Frontal cortex (tissue), 4 donors: ENCODE results near the gene EEF1AKMT3. TPM values are rescaled to one million over a fixed set of nuclear protein-coding genes. Genes with fewer than 3 reads are reported as not detected.
"Not testable (repeated sequence)": the region's sequence is repeated elsewhere in the genome, so short reads cannot be mapped to it uniquely, and the experiment has no call there.

ENCODE experiments used
- DNase-seq, 2 donors: peaks; one replicate each; pipeline ENCODE4 v3.0.0; 2012; ENCODE audit warnings: low spot score in 2 of 2
- FAIRE-seq: peaks from 2 replicates; lab custom pipeline; 2012; peaks lifted over from hg19 to GRCh38; lab: Jason Lieb, UNC
- total RNA-seq: library from RNA; depleted of rRNA; stranded (reverse); fragments of >200 nt; gene quantifications from one replicate; pipeline ENCODE4 v1.2.3, GENCODE V29; 2014
- donor health status: control.
- donor health status: control.
- donor health status: control.

Gene EEF1AKMT3
- total RNA-seq, 1 donor from 2014 or later = 1.2 TPM

DNA sequence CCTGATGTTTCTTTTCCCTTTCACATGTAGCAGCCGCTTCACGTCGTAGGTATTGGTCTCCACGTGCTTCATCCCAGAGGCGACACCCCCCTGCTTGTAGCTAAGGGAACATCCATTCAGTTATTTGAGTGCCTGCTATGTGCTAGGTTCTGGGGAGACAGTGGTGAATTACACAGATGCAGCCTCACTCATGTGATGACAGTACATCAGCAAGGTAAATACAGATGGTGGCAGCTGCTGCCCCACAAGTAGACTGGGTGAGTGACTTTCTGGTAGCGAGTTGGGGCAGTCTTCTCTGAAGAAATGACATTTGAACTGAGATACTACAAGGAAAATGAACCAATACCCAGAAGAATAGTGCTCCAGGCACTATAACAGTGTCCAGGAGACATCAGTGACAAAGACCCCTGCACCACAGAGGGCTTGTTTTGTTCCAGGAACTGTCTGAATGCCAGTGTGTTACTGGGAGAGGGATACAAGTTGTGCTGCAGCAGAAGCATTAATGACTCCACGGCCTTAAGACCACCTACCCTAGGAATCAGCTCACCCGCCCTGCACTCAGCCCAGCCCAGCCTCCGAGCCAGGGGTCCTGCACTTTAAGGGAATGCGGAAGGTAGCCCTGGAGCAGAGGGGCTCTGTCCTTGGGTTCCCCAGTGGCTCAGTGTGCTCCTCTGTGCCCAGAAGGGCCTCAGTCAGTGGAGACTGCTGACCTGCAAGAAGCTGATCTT is 38.8 kb downstream of the EEF1AKMT3 start:
- FAIRE-seq (no peak), DNase-seq (no peak)

DNA sequence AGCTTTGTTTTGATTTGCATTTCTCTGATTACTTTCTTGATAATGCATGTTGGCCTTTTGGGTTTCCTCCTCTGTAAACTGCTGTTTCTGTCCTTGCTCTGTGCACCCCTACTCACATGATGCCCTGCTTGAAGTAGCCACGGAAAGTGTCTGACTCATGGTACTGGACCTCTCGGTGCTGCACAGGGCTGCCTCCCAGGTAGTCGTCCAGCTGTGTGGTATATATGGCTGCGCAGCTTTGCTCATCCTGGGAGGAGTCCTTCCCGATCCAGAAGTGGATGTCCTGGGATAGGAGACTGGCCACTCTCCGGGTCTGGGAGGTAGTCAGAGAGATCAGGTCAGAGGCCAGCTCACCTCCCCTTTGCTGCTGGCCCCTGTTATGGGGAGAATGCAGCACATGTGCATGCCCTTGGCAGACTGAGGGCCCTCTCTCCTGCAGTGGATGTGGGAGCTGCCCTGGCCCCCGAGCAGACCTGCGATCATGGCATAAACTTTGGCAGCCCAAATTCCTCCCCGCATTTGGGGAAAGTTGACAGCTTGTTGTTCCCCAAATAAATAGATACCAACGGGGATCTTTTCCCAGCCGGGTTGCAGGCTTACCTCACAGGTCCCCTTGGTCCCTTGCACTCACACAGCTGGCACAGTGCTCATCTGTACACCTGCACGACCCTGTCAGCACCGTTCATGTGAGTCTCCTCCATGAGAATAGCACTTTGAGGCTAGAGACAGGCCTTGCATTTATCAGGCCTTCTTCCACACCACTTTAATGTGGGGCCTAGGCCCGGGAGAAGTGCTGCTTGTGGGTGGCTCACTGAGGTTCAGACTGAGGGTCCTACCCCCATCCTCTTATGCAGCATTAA is 40.9 kb downstream of the EEF1AKMT3 start:
- no peak for DNase-seq
- FAIRE-seq = no peak

GRCh38 chr12:57813971-57814772 is 41.8 kb downstream of the EEF1AKMT3 start:
- FAIRE-seq = no peak
- DNase-seq = no peak

DNA sequence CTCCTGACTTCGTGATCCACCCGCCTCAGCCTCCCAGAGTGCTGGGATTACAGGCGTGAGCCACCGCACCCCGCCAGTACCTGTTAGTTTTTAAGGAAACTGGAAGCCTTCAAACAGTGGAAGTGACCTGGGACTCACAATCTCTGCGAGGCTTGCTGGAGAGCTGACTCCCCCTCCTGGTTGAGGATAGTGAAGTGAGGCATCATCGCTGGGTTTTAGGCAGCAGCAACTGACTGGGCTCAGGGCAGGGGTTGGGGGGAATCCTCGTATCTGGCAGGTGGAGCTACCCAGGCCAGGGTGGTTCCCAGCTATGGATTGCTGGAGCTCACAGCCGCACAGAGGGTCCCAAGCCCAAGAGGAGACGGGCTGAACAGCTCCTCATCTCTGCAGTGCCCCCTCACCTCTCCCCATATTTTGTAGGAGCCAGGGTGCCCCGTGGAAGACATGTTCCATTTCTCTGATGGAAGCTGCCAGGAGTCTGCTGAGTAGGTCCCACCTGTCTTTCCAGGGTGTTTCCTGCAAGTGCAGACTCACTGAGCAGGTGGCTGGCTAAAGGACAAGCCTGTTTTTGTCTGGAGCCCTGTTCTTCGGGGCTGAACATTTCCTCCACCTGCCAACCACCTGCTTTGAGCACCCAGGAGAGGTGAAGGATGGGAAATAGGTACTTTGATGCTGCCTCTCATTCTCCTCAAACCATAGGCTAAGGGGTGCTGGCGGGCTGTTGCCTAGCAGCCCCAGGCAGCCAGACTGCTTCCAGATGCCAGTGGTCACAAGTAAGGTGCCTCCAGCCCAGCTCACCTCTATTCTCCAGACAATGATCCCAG is 43.0 kb downstream of the EEF1AKMT3 start:
- FAIRE-seq = no peak
- DNase-seq = no peak

GRCh38 chr12:57816001-57816854 is 43.8 kb downstream of the EEF1AKMT3 start:
- FAIRE-seq (no peak), DNase-seq (no peak)

GRCh38 chr12:57816855-57817151 is 44.4 kb downstream of the EEF1AKMT3 start:
- DNase-seq = no peak
- no peak for FAIRE-seq

GRCh38 chr12:57817261-57817989 is 45.0 kb downstream of the EEF1AKMT3 start:
- FAIRE-seq = no peak
- DNase-seq = no peak

DNA sequence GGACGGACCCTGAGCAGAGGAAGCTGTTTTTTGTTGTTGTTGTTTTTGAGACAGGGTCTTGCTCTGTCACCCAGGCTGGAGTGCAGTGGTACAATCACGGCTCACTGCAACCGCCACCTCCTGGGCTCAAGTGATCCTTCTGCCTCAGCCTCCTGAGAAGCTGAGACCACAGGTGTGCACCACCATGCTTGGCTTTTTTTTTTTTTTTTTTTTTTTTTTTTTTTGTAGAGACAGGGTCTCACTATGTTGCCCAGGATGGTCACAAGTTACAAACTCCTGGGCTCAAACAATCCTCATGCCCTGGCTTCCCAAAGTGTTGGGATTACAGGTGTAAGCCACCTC is 45.5 kb downstream of the EEF1AKMT3 start:
- not testable (repeated sequence) for FAIRE-seq

DNA sequence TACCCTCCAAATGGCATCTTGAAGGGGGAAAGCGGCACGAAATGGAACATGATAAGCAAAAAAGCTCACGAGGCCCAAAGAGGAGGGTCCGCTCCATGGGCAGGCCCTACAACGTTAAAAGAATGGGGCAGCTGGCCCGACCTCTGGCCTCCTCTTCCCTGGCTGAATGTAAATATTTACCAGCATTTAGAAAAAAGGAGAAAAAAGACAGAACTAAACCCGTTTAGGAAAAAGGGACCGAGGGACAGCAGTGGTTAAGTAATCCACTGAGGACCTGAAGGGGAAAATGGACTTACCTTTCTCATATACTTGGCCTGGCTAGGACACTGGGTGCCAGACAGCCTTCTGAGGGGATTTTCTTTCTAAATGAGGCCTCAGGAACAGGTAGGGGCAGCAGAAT is 47.7 kb downstream of the EEF1AKMT3 start:
- not testable (repeated sequence) for FAIRE-seq, DNase-seq

More for the DNA sequence above, 45.5 kb downstream of the EEF1AKMT3 start:
- not testable (repeated sequence) for DNase-seq

- not testable (repeated sequence) for DNase-seq, FAIRE-seq
Observed at GRCh38 chr12:57821015-57821414, 48.6 kb downstream of the EEF1AKMT3 start.

- DNase-seq (no peak), FAIRE-seq (no peak)
Observed at GRCh38 chr12:57821474-57822214, 49.2 kb downstream of the EEF1AKMT3 start.

- DNase-seq (no peak), FAIRE-seq (no peak)
Observed at GRCh38 chr12:57822392-57823130, 50.1 kb downstream of the EEF1AKMT3 start.

DNA sequence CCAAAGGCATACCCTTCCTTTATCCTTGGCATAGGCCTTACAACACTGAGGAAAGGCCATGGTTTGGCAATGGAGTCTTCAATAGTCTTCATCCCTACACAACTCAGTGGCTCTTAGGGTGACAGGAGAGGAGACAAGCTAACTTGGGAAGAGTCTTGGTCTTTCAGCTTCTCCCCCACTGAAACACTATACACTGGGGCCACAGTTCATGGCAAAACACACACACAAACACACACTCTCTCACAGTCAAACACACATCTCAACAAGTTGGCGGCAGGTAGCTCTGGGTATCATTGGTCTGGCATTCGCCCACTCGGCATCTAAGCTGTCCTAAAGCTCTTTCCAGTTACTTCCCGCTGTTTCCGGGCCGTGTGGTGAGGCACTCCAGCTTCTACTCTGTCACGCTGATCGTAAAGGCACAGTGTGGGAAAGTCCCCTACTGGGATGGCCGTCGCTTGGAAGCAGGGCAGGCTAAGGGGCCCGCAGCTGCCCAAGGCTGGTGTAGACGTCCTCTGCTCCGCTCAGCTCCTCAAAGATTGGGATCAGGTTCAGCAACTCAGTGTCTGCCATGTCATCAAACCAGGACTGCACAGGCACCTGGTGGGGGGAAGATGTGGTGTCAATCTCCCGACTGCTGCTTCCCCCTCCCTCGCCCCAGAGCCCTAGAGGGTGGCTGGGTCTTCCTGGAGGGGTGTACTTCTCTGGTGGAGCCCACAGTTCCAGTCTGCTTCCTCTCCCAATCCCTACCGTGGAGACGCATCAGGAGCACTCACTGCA is 50.9 kb downstream of the EEF1AKMT3 start:
- DNase-seq = no peak
- FAIRE-seq = no peak

- no peak for DNase-seq
- FAIRE-seq = no peak
Observed at GRCh38 chr12:57823908-57824640, 51.7 kb downstream of the EEF1AKMT3 start.

- no peak for FAIRE-seq
Observed at GRCh38 chr12:57825451-57825850, 53.0 kb downstream of the EEF1AKMT3 start.

More at GRCh38 chr12:57825451-57825850, 53.0 kb downstream of the EEF1AKMT3 start:
- no peak for DNase-seq
